ENCODE data around the gene PARL. TPM values are rescaled to one million over a fixed set of nuclear protein-coding genes. Genes with fewer than 3 reads are reported as not detected.

The PARL gene
- total and polyA plus RNA-seq, 10 of the 15 experiments (the other 5 are each of a cell fraction or from before 2014, with no cell fraction given), result 49.7 to 113 (median 77.2) TPM

DNA sequence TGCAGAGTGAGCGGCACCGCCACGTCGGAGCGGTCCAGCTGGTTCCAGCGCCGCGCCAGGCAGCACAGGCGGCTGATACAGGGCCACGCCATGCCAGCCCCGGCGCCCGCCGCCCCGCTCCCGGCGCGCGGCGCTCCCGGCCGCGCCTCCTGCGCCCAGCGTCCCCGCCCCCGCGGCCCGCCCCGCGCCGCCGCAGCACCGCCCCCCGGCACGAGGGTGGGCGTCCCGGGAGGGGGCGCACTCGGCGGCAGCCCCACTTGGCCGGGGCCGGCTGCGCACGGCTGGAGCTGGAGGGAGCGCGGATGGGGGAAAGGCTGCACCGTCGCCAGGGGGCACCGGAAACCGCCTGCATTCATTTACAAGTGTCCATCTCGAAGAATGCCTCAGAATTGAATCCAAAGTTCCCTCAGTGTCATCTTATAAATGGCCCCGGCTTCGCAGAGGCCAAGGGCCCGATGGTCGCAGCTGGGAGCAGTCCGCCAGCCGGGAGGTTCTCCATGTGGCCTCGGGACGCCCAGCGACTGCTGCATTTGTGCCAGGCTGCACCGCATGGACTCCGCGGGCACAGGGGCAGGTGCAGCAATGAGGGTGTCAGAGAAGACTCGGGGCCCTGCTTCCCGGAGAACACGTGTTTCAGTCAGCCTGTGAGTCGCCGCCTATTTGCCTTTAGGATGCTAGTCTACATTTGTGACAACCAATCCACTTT is 59.1 kb downstream of the PARL start, which contains the start of gene MAP6D1 (continued):
- TF ChIP-seq, protein P1, sequence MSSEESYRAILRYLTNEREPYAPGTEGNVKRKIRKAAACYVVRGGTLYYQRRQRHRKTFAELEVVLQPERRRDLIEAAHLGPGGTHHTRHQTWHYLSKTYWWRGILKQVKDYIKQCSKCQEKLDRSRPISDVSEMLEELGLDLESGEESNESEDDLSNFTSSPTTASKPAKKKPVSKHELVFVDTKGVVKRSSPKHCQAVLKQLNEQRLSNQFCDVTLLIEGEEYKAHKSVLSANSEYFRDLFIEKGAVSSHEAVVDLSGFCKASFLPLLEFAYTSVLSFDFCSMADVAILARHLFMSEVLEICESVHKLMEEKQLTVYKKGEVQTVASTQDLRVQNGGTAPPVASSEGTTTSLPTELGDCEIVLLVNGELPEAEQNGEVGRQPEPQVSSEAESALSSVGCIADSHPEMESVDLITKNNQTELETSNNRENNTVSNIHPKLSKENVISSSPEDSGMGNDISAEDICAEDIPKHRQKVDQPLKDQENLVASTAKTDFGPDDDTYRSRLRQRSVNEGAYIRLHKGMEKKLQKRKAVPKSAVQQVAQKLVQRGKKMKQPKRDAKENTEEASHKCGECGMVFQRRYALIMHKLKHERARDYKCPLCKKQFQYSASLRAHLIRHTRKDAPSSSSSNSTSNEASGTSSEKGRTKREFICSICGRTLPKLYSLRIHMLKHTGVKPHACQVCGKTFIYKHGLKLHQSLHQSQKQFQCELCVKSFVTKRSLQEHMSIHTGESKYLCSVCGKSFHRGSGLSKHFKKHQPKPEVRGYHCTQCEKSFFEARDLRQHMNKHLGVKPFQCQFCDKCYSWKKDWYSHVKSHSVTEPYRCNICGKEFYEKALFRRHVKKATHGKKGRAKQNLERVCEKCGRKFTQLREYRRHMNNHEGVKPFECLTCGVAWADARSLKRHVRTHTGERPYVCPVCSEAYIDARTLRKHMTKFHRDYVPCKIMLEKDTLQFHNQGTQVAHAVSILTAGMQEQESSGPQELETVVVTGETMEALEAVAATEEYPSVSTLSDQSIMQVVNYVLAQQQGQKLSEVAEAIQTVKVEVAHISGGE (CRISPR knock-in tag; IDR thresholded peaks at IDR 0.05), result no peak
- TF ChIP-seq, protein P2, sequence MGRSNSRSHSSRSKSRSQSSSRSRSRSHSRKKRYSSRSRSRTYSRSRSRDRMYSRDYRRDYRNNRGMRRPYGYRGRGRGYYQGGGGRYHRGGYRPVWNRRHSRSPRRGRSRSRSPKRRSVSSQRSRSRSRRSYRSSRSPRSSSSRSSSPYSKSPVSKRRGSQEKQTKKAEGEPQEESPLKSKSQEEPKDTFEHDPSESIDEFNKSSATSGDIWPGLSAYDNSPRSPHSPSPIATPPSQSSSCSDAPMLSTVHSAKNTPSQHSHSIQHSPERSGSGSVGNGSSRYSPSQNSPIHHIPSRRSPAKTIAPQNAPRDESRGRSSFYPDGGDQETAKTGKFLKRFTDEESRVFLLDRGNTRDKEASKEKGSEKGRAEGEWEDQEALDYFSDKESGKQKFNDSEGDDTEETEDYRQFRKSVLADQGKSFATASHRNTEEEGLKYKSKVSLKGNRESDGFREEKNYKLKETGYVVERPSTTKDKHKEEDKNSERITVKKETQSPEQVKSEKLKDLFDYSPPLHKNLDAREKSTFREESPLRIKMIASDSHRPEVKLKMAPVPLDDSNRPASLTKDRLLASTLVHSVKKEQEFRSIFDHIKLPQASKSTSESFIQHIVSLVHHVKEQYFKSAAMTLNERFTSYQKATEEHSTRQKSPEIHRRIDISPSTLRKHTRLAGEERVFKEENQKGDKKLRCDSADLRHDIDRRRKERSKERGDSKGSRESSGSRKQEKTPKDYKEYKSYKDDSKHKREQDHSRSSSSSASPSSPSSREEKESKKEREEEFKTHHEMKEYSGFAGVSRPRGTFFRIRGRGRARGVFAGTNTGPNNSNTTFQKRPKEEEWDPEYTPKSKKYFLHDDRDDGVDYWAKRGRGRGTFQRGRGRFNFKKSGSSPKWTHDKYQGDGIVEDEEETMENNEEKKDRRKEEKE (IDR thresholded peaks at IDR 0.05), result no peak
- TF ChIP-seq, protein P3, sequence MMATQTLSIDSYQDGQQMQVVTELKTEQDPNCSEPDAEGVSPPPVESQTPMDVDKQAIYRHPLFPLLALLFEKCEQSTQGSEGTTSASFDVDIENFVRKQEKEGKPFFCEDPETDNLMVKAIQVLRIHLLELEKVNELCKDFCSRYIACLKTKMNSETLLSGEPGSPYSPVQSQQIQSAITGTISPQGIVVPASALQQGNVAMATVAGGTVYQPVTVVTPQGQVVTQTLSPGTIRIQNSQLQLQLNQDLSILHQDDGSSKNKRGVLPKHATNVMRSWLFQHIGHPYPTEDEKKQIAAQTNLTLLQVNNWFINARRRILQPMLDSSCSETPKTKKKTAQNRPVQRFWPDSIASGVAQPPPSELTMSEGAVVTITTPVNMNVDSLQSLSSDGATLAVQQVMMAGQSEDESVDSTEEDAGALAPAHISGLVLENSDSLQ (IDR thresholded peaks at IDR 0.05), result no peak
- no peak for TF ChIP-seq MEF2B (IDR thresholded peaks at IDR 0.05; ENCODE audit: partially characterized antibody, poor library complexity, severe bottlenecking)
- TF ChIP-seq RAD21 (IDR thresholded peaks at IDR 0.05; ENCODE audit: insufficient read depth, low read depth, low read length), result peak; percentile 14; the same call in 1 of the 2 replicates
- no peak for TF ChIP-seq SP1 (IDR thresholded peaks at IDR 0.05; ENCODE audit: low read depth, low read length)
- no peak for TF ChIP-seq HDGF (IDR thresholded peaks at IDR 0.05)
- TF ChIP-seq, protein P4, sequence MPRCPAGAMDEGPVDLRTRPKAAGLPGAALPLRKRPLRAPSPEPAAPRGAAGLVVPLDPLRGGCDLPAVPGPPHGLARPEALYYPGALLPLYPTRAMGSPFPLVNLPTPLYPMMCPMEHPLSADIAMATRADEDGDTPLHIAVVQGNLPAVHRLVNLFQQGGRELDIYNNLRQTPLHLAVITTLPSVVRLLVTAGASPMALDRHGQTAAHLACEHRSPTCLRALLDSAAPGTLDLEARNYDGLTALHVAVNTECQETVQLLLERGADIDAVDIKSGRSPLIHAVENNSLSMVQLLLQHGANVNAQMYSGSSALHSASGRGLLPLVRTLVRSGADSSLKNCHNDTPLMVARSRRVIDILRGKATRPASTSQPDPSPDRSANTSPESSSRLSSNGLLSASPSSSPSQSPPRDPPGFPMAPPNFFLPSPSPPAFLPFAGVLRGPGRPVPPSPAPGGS (IDR thresholded peaks at IDR 0.05; ENCODE audit: borderline replicate concordance, insufficient read depth, low read depth, low read length, poor library complexity, severe bottlenecking), result no peak
- TF ChIP-seq FOS (IDR thresholded peaks at IDR 0.05; ENCODE audit: borderline replicate concordance, extremely low read depth, insufficient read length), result no peak
- no peak for TF ChIP-seq TCF12 (IDR thresholded peaks at IDR 0.05; ENCODE audit: low read depth, low read length)
- peak in 1 of 2 experiments; percentile 63; a peak in 1 of 3 replicates for TF ChIP-seq EGR1 (IDR thresholded peaks at IDR 0.05; ENCODE audit: borderline replicate concordance in 1 of 2, low read depth in 2 of 2, low read length in 2 of 2)
- TF ChIP-seq, protein P5, sequence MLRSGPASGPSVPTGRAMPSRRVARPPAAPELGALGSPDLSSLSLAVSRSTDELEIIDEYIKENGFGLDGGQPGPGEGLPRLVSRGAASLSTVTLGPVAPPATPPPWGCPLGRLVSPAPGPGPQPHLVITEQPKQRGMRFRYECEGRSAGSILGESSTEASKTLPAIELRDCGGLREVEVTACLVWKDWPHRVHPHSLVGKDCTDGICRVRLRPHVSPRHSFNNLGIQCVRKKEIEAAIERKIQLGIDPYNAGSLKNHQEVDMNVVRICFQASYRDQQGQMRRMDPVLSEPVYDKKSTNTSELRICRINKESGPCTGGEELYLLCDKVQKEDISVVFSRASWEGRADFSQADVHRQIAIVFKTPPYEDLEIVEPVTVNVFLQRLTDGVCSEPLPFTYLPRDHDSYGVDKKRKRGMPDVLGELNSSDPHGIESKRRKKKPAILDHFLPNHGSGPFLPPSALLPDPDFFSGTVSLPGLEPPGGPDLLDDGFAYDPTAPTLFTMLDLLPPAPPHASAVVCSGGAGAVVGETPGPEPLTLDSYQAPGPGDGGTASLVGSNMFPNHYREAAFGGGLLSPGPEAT (IDR thresholded peaks at IDR 0.05; ENCODE audit: low read depth), result no peak
- TF ChIP-seq, protein P6, sequence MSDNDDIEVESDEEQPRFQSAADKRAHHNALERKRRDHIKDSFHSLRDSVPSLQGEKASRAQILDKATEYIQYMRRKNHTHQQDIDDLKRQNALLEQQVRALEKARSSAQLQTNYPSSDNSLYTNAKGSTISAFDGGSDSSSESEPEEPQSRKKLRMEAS (IDR thresholded peaks at IDR 0.05; ENCODE audit: low read depth, low read length), result no peak
- no peak for TF ChIP-seq SUZ12 (IDR thresholded peaks at IDR 0.05; ENCODE audit: unreplicated experiment)
- TF ChIP-seq RUNX3 (IDR thresholded peaks at IDR 0.05; ENCODE audit: low read length), result no peak
